Stimulated activated CD4-positive, alpha-beta T cell treated with anti-CD3 and anti-CD28 coated beads, Interleukin-15, amount 100 ng/mL, for 48 hours (primary cell): ENCODE results near the gene RIT1.
A peak's percentile ranks its signal among the peaks of the same experiment; 100 is the strongest.

Experiments used
- DNase-seq, 2 donors: peaks; one replicate each; pipeline ENCODE4 v3.0.0-alpha.2; 2020; ENCODE audit warnings: low read depth in 2 of 2

The RIT1 gene

GRCh38 chr1:155911156-155912055 lies at the start of gene RIT1:
TSS of gene RIT1 (minus strand) at chr1:155911349. CDS start at chr1:155910761, 588 bp downstream.
- DNase-seq, result peak; percentile 74 to 83

GRCh38 chr1:155960081-155960745 lies 49.1 kb upstream of the RIT1 start:
- no peak for DNase-seq

- no peak for DNase-seq
Observed at GRCh38 chr1:155957411-155957915, 46.3 kb upstream of the RIT1 start.

GRCh38 chr1:155954645-155955044 lies 43.5 kb upstream of the RIT1 start:
- no peak for DNase-seq

- DNase-seq, result no peak
Observed at GRCh38 chr1:155952505-155952890, 41.3 kb upstream of the RIT1 start.

- DNase-seq, result no peak
Observed at GRCh38 chr1:155951753-155952504, 40.8 kb upstream of the RIT1 start.

GRCh38 chr1:155950829-155951228 lies 39.7 kb upstream of the RIT1 start:
- no peak for DNase-seq

- no peak for DNase-seq
Observed at GRCh38 chr1:155947741-155948140, 36.6 kb upstream of the RIT1 start.

GRCh38 chr1:155947292-155947691 lies 36.1 kb upstream of the RIT1 start:
- no peak for DNase-seq

- no peak for DNase-seq
Observed at GRCh38 chr1:155946633-155947219, 35.6 kb upstream of the RIT1 start.

GRCh38 chr1:155944444-155944799 lies 33.3 kb upstream of the RIT1 start:
- no peak for DNase-seq

GRCh38 chr1:155942578-155943141 lies 31.5 kb upstream of the RIT1 start:
- no peak for DNase-seq

GRCh38 chr1:155941845-155942531 lies 30.8 kb upstream of the RIT1 start:
- DNase-seq, result no peak

- DNase-seq, result no peak
Observed at GRCh38 chr1:155940993-155941844, 30.1 kb upstream of the RIT1 start, which contains the start of gene RXFP4. TSS of gene RXFP4 (plus strand) at chr1:155941638. CDS start at chr1:155941710, 72 bp downstream.

- DNase-seq, result no peak
Observed at GRCh38 chr1:155940482-155940992, 29.4 kb upstream of the RIT1 start.

- DNase-seq, result no peak
Observed at GRCh38 chr1:155938220-155938627, 27.1 kb upstream of the RIT1 start.

GRCh38 chr1:155934936-155935590 lies 23.9 kb upstream of the RIT1 start:
- DNase-seq, result no peak

GRCh38 chr1:155934097-155934935 lies 23.2 kb upstream of the RIT1 start, which contains the start of gene KHDC4:
TSS of gene KHDC4 (minus strand) at chr1:155934413. CDS start at chr1:155934373, 40 bp downstream.
- DNase-seq, result peak; percentile 91 to 93
